MM.1S (cell line): Measurements from ENCODE around the gene LAG3.

Experiments
- DNase-seq: peaks from one replicate; pipeline ENCODE4 v3.0.0-alpha.2; 2015
- H2AFZ ChIP-seq: fragments of 300-600 bp; sonication (generic); 2 replicates; pipeline ENCODE4 v1.6.0; 2016; ENCODE audit warnings: antibody characterized with exemption, low read length
- H3F3A ChIP-seq: fragments of 300-600 bp; sonication (generic); 2 replicates; pipeline ENCODE4 v1.6.1; 2016; ENCODE audit warnings: mild to moderate bottlenecking, antibody characterized with exemption, low read length, moderate library complexity, mixed read lengths; ENCODE audit not compliant: insufficient read depth
- H3K27ac ChIP-seq: fragments of 300-600 bp; sonication (generic); 2 replicates; pipeline ENCODE4 v1.5.1; 2016; ENCODE audit warnings: mild to moderate bottlenecking, low read length
- H3K27me3 ChIP-seq: fragments of 300-600 bp; sonication (generic); replicated peaks from 2 replicates; pipeline ENCODE4 v1.6.0; 2016; ENCODE audit warnings: low read length; ENCODE audit not compliant: insufficient read depth
- H3K36me3 ChIP-seq: fragments of 300-600 bp; sonication (generic); replicated peaks from 2 replicates; pipeline ENCODE4 v1.6.1; 2016; ENCODE audit warnings: mild to moderate bottlenecking, low read length, mixed read lengths; ENCODE audit not compliant: insufficient read depth
- H3K4me1 ChIP-seq: fragments of 300-600 bp; sonication (generic); 2 replicates; pipeline ENCODE4 v1.6.1; 2016; ENCODE audit warnings: low read length, mixed read lengths
- H3K4me2 ChIP-seq: fragments of 300-600 bp; sonication (generic); 2 replicates; pipeline ENCODE4 v1.6.0; 2016; ENCODE audit warnings: low read depth, low read length
- H3K4me3 ChIP-seq: fragments of 300-600 bp; sonication (generic); 2 replicates; pipeline ENCODE4 v1.5.1; 2016; ENCODE audit warnings: low read length, mixed read lengths
- H3K79me2 ChIP-seq: fragments of 300-600 bp; sonication (generic); 2 replicates; pipeline ENCODE4 v1.6.1; 2016; ENCODE audit warnings: mixed run types, low read length, mixed read lengths
- H3K9ac ChIP-seq: fragments of 300-600 bp; sonication (generic); 2 replicates; pipeline ENCODE4 v1.6.1; 2016; ENCODE audit warnings: low read length, mixed read lengths
- H3K9me2 ChIP-seq: fragments of 300-600 bp; sonication (generic); replicated peaks from 2 replicates; pipeline ENCODE4 v1.6.1; 2016; ENCODE audit warnings: mild to moderate bottlenecking, low read length, mixed read lengths; ENCODE audit not compliant: insufficient read depth
- H3K9me3 ChIP-seq: fragments of 300-600 bp; sonication (generic); replicated peaks from 2 replicates; pipeline ENCODE4 v1.6.1; 2016; ENCODE audit warnings: mild to moderate bottlenecking, low read length, mixed read lengths; ENCODE audit not compliant: insufficient read depth
- H4K20me1 ChIP-seq: fragments of 300-600 bp; sonication (generic); 2 replicates; pipeline ENCODE4 v1.6.1; 2016; ENCODE audit warnings: mild to moderate bottlenecking, low read length, moderate library complexity, mixed read lengths; ENCODE audit not compliant: insufficient read depth
- EZH2 ChIP-seq: fragments of 300-600 bp; sonication (generic); optimal IDR thresholded peaks from 2 replicates; pipeline ENCODE3; 2017; ENCODE audit warnings: low read depth, mild to moderate bottlenecking, antibody characterized with exemption, low read length, mixed read lengths
- EZH2phosphoT487 ChIP-seq: fragments of 300-600 bp; sonication (generic); IDR thresholded peaks from 2 replicates; pipeline ENCODE4 v1.6.1; 2018; ENCODE audit warnings: antibody characterized with exemption, low read length
- TF ChIP-seq, protein P1 (sequence below): fragments of 300-600 bp; sonication (generic); IDR thresholded peaks from 2 replicates; pipeline ENCODE4 v1.5.1; 2016; ENCODE audit warnings: antibody characterized with exemption, low read length, mixed read lengths

Gene LAG3

GRCh38 chr12:6817662-6818157 is 45.4 kb downstream of the LAG3 start:
- no peak overlapping the region for H3K27ac ChIP-seq
- H3F3A ChIP-seq: no peaks in the 10 kb centered on the region
- no peak for DNase-seq
- TF ChIP-seq, protein P1, sequence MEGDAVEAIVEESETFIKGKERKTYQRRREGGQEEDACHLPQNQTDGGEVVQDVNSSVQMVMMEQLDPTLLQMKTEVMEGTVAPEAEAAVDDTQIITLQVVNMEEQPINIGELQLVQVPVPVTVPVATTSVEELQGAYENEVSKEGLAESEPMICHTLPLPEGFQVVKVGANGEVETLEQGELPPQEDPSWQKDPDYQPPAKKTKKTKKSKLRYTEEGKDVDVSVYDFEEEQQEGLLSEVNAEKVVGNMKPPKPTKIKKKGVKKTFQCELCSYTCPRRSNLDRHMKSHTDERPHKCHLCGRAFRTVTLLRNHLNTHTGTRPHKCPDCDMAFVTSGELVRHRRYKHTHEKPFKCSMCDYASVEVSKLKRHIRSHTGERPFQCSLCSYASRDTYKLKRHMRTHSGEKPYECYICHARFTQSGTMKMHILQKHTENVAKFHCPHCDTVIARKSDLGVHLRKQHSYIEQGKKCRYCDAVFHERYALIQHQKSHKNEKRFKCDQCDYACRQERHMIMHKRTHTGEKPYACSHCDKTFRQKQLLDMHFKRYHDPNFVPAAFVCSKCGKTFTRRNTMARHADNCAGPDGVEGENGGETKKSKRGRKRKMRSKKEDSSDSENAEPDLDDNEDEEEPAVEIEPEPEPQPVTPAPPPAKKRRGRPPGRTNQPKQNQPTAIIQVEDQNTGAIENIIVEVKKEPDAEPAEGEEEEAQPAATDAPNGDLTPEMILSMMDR: no peak
- TF ChIP-seq EZH2phosphoT487 (no peak), EZH2 (no peak)
- no peaks in the 10 kb centered on the region for H4K20me1 ChIP-seq
- H3K4me3 ChIP-seq: no peak overlapping the region
- no peaks in the 10 kb centered on the region for H3K9me2 ChIP-seq
- no peaks in the 10 kb centered on the region for H3K36me3 ChIP-seq
- no peak overlapping the region for H2AFZ ChIP-seq
- H3K4me2 ChIP-seq: no peak overlapping the region
- no peak overlapping the region for H3K9ac ChIP-seq
- H3K27me3 ChIP-seq: peaks cover 39% of the 10 kb centered on the region
- no peaks in the 10 kb centered on the region for H3K9me3 ChIP-seq
- no peaks in the 10 kb centered on the region for H3K4me1 ChIP-seq
- no peaks in the 10 kb centered on the region for H3K79me2 ChIP-seq

DNA sequence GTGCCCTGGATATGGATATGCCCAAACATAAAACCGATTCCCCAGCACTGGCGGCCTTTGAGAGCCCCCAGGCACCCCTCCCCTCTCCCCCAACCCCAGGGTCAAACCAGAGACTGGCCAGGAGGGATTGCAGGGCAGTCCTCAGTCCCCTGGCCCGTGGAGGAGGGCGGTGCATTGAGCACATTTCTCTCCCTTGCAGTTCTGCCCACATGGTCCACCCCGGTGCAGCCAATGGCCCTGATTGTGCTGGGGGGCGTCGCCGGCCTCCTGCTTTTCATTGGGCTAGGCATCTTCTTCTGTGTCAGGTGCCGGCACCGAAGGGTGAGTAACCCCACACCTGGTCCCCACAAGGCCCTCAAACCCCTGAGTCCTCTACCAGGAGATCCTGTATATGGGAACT is 45.9 kb downstream of the LAG3 start:
- no peak overlapping the region for H3K27ac ChIP-seq
- H3K9me3 ChIP-seq: no peaks in the 10 kb centered on the region
- no peak overlapping the region for H3K9ac ChIP-seq
- no peaks in the 10 kb centered on the region for H3K79me2 ChIP-seq
- no peaks in the 10 kb centered on the region for H4K20me1 ChIP-seq
- H3K4me1 ChIP-seq: no peaks in the 10 kb centered on the region
- H3K9me2 ChIP-seq: no peaks in the 10 kb centered on the region
- peaks cover 43% of the 10 kb centered on the region for H3K27me3 ChIP-seq
- H2AFZ ChIP-seq: no peak overlapping the region
- no peak for TF ChIP-seq EZH2phosphoT487
- no peak for TF ChIP-seq EZH2
- TF ChIP-seq, protein P1: no peak
- DNase-seq: no peak
- H3F3A ChIP-seq: no peaks in the 10 kb centered on the region
- H3K4me2 ChIP-seq: no peak overlapping the region
- no peak overlapping the region for H3K4me3 ChIP-seq
- no peaks in the 10 kb centered on the region for H3K36me3 ChIP-seq

DNA sequence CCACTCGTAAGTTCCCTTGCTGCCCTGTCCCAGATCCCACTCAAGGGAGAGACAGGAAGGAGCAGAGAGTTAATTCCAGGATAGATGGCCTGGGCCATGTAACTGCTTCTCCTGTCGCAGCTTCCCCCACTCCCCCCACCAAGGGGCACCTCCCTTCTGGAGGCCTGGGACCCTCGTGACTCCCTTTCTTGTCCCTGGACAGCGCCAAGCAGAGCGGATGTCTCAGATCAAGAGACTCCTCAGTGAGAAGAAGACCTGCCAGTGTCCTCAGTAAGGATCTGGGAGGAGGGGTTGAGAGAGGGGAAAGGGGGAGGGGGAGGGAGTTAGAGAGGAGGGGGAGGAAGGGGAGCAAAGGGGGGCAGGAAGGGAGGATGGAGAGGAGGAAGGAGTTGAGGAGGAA is 46.3 kb downstream of the LAG3 start:
- Histone ChIP-seq H3K36me3 (no peaks in the 10 kb centered on the region), H3K4me3 (no peak overlapping the region), H3K9ac (no peak overlapping the region), H3K27ac (no peak overlapping the region), H2AFZ (no peak overlapping the region), H3K9me2 (no peaks in the 10 kb centered on the region), H3K27me3 (peaks cover 45% of the 10 kb centered on the region), H3F3A (no peaks in the 10 kb centered on the region), H3K9me3 (no peaks in the 10 kb centered on the region), H3K4me1 (no peaks in the 10 kb centered on the region), H3K4me2 (no peak overlapping the region), H3K79me2 (no peaks in the 10 kb centered on the region), H4K20me1 (no peaks in the 10 kb centered on the region)
- no peak for DNase-seq
- TF ChIP-seq EZH2phosphoT487 (no peak), EZH2 (no peak)
- TF ChIP-seq, protein P1: no peak
